HG03575 (cell line): ENCODE results near the gene GEMIN8.

Experiments
- ATAC-seq: cut with Tn5 transposase; IDR thresholded peaks from one replicate; pipeline ENCODE4 v1.9.1; 2021; ENCODE audit not compliant: unreplicated experiment, insufficient number of reproducible peaks, low FRiP score; ENCODE audit errors: extremely low read depth

The GEMIN8 gene

DNA sequence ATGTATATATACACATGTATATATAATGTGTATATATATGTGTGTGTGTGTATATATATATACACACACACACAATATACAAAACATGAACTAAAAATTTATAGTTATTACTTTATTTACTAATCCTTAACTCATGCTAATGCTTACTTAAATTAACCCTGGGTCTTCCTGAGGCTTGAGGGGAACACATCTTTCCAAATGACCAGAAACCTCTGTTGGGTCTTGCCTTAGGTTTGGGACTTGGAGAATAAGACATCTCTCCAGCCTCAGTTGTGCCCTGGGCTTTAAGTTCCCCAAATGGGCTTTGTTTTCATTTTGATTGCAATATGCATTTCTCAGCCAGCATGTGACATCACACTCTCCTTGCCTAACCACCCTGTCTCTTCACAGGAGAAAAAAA, 7.7 kb downstream of the GEMIN8 start:
- no peak for ATAC-seq

DNA sequence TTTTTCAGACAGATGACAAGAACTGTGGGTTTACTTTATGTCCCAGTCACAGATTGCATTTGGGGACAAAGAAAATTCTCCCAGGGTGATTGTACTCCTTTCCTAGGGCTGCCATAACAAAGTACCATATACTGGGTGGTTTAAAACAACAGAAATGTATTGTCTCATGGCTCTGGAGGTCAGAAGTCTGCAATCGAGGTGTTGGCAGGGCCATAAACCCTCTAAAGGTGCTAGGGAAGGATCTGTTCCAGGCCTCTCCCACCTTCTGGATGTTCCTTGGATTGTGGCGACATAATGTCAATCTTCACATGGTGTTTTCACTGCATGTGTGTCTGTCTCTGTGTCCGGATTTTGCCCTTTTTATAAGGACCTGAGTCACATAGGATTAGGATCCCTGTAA, 12.3 kb downstream of the GEMIN8 start:
- no peak for ATAC-seq

DNA sequence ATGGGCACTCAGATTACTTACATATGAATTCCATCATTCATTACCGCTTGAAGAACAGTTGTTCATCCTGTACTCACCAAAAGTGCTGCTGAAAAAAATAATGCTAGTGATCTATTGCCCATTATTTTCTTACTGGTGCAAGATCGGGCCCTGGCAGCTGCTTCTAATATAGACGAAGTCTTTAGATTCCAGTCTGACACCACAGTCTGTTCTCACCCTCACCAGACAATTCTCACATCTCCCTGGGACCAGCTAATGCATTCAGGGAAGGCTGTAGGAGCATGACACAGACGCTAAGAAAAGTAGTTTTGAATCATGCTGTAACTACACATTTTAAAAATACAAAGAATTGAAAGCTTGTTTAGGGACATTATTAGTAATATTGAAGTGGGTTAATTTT, 13.8 kb downstream of the GEMIN8 start:
- no peak for ATAC-seq

DNA sequence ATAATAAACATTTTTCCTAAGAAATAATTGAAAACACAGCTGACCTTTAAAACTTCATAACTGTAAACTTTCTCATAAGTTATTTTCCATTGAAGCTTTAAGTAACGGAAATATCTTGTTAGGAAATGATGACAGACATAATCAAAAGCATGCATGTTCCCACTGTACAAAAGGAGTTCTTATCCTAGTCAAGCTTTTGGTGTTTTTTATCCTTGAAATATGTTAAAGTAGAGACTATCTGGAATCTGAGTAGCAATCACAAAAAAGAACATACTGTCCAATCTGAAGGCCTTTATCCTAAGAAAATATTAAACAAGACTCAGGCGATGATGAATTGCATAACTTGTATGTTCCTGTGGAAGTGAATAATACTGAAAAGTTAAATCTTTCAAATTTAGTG, 14.4 kb downstream of the GEMIN8 start:
- ATAC-seq, result no peak

DNA sequence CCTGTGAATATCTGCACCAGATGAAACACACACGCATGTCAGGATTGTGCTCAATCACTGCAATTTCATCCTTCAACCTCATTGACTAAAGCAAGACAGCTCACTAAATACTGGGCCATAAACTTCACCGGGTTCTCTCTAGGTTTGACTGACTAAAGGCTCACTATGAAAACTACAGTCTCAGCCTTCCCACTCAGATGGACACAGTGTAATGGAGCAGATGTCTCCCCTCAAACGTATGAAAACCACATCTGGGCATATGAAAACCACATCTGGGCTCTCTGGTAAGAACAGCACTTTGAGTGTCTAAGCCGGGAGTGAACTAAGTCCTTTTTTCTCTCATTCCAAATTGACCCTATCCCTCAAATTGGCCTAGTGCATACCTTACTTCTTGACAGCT, 15.2 kb downstream of the GEMIN8 start:
- ATAC-seq, result no peak

DNA sequence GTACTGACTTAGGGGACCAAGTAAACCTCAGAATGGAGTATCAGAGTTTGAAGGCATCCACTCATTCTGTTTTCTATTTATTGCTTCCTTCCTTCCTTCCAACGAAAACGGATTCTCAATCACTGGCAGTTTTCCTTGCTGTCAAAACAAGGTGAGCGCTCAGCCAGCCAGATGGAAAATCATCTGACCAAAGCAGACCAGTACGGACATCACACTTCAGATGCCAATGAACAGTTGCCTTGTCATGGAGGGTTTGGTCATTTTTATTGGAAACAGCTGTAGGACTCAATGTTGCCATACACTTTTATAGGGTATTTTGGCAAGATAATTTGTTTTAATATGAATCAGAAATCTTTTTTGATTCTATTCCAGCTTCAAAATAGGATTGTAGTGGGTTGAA, 16.6 kb downstream of the GEMIN8 start:
- no peak for ATAC-seq

DNA sequence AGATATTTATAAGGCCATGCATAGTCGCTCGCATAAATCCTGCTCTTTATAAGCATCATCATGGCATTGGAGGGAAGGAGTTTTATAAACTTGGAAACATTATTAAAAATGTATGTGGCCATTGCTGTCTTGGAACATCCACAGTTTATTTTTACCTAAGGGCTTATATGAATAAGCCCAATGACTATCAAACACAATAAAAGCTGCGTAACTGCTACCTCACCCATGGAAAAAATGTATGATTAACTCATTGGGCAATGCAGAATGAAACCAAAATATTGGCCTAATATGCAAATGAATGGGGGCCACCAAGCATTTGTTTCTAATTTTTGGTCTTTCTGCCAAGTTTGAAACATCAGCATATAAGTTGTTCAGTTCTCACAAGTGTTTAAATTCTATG, 19.1 kb downstream of the GEMIN8 start:
- no peak for ATAC-seq

DNA sequence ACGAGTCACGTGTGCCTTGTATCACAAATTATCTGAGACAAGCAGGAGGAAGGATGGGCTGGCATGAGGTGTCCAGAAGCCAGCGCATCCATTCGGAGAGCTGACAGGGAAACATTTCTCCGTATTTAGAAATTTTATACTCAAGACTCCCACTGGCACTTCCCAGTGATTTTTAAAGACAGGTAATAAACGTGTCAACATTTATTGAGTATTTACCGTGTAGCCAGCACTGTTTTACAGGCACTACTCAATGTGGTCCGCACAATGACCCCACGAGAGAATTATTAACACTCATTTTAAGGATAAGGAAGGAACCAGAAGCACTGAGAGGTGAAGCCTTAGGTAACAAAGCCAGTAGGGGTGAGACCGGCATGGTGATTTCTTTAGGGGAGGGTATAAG, 23.2 kb downstream of the GEMIN8 start:
- no peak for ATAC-seq

DNA sequence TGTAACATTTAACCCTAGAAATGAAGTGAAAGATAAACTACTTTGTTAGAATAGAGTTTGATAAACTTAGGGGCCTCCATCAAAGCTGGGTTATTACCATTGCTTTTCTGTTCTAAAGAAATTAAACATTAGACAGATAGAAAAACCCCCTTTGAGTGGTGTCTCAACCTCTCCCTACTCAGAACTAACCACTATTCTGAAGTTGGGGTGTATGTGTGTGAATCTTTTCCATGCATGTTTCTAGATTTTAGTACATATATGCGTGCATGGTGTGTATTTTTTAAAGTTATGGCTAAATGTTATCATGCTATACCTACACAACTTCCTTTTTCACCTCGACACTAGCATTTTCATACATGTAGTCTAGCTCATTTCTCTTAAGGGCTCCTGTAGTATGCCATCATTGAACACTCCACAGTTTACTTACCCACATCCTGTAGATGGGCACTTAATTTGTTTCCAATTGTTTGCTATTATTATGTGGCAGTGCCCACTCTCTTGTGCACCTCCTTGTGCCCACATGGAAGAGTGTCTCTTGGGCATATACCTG, 25.7 kb downstream of the GEMIN8 start:
- ATAC-seq, result no peak

DNA sequence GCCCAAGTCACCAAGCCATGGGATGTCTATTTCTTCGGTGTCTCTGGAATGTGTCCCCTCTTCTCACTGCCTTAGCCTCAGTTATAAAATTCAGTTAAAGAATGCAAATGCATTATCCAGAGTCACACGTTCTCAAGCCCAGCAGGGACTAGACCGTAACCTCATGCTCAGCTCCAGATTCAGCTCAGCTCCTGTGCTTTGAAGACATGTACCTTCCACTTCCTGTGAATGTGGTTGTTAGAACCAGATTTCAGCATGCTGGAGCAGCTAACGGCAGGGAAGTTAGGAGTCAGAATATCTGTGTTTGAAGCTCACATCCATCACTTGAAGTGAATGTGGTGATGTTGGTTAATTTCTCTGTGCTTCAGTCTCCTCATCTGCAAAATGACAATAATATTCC, 26.7 kb downstream of the GEMIN8 start:
- no peak for ATAC-seq

DNA sequence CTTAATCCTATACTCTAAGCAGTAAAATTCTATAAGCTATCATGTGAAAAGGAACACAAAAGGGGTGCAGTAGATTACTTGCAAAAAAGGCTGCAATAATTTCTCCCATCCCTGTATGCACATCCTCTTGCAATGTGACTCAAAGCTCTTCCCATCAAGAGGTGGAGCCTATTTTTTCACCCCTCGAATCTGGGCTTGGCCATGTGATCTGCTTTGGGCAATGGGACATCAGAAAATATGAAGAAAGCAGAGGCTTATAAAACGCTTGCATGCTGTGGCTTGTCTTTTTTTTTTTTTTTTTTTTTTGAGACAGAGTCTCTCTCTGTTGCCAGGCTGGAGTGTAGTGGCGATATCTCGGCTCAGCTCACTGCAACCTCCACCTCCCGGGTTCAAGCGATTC, 33.0 kb downstream of the GEMIN8 start:
- ATAC-seq, result no peak

DNA sequence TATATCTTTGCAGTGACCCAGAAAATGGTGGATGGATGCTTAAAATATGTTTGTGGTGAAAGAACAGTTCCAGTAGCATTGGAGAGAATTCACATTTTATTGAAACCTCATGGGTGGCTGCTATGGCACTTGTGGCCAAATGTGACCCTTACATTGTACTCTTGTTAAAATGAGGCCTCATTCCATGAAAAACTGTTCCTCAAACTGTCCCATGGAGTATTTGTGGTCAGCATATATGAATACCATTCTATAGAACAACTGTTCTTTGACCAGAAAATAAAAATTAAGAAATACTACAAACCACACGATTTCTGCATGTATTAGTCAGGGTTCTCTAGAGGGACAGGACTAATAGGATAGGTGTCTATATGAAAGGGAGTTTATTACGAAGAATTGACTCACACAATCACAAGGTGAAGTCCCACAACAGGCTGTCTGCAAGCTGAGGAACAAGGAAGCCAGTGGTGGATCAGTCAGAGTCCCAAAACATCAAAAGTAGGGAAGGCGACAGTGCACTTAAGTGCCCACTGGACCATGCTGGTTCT, 35.1 kb downstream of the GEMIN8 start:
- no peak for ATAC-seq

DNA sequence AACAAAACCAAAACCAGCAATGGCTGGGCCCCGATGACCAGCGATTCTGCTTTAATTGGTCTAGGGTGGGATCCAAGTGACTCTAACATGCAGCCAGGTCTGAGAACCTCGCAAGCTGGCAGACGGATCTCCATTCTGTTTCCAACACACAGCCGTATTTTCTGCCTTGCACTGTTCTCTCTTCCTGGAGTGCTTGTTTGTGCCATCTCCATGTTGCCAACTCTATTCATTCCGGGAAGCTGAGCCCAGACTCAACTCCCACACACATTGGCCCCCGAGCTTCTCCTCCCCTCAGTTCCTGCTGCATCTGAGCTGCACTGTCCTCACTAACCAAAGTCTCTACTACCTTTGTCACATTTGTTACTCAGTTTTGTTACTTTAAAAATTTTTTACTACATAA, 35.6 kb downstream of the GEMIN8 start:
- no peak for ATAC-seq

DNA sequence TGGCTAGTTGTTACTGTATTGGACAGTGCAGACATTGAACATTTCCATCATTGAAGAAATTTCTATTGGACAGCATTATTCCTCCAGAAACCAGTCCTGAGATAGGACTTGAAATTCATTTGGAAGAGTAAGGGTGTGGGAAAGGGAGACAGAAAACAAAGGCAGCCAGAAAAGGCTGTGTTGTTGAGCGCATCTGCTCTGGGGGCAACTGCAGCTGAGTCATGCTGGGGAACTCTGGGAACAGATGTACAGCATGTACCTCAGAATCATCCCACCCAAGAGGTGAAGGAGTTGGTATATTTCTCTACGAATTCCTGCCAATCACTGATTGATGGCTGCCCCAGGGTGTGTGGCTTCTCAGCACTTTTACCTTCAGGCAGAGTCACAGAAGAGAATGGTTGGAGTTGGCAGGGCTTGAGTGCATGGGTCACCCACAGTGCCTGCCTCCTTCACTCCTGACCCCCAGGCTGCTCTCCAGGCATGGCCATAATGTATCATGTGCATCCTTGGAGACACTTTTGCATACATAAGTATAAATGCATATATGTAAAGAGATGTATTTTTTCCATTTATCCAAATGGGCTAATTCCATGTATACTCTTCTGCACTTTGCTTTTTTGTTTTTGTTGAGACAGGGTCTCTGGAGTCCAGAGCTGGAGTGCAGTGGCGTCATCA, 39.4 kb downstream of the GEMIN8 start:
- ATAC-seq, result no peak

DNA sequence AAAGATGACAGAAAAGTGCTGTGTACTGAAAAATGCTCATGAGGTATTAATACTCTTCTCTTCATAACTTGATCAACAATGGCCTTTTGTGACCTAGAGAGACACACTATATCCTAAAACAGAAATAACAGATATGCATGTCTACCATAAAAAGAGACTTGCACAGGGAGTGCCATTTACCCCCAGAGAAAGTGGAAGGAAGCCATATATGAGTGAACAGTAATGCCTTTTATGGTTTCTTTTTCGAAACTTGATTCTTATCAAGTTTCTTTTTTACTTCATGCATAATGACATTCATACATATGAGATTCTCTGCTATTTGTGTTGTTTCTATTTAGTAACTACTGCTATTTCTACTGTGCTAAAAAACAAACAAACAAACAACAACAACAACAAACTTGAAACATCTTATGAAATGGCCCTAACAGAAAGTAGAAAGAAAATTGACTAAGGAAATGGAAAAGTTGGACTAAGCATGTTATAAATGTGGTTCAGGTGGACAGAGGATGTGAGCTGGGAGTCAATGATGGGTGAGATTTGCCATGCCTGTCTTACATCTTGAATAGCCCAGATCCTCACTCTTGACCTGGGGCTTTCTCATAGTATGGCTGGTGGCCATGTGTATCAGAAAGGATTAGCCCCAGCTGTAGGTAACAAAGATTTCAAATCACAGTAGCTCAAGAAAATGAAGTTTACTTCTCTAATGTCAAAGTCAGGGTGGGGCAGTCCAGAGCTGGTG, 43.8 kb downstream of the GEMIN8 start:
- no peak for ATAC-seq

DNA sequence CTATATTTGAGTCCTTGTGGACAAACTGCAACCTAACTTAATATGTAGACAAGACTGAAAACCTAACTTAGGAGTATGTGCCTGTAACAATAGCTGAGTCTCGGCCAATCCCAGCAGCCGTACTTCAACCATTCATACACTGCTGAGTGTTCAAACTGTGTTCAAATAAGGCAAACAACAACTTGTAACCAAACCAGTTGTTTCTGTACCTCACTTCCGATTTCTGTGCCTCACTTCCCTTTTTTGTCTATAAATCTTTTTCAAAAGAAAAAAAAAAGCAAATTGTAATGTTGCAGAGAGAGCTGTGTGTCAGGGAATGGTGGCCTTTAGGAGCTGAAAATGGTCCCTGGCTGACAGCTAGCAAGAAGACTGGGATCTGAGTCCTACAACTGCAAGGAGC, 46.0 kb downstream of the GEMIN8 start:
- ATAC-seq, result no peak

DNA sequence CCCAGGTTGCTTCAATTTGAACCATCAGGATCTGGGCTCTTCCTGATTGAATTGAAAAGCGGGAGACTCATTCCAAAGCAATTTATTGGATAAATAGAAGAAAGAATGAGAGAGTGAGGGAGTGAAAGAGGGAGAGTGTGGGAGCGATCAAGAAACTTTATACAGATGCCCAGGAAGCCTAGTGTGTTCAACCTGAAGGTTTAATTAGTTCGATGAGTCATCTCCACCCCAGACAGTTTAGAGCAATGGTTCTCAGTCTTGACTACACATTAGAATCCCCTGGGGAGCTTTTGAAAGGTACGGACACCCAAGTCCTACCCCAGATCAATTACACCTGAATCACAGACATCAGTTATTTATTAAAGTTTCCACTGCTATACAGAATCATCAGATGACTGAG, 61.5 kb downstream of the GEMIN8 start:
- no peak for ATAC-seq

DNA sequence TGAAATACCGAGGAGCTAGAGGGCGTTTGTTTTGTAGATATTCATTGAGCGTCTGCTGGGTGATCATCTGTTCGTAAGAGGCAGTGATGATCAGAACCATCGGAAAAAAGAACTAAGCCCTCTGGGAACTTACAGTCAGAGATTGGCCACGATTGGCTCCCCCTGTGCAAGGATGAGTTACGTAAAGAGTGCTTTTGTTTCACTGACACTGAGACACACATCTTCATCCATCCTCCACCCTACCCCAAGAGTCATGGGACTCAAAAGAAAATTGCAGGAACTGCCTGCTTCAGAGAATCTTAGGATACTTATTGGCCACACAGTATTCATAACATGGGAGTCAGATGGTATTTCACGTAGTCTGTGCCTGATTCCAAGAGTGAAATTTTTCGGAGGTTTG, 62.1 kb downstream of the GEMIN8 start:
- ATAC-seq, result no peak

DNA sequence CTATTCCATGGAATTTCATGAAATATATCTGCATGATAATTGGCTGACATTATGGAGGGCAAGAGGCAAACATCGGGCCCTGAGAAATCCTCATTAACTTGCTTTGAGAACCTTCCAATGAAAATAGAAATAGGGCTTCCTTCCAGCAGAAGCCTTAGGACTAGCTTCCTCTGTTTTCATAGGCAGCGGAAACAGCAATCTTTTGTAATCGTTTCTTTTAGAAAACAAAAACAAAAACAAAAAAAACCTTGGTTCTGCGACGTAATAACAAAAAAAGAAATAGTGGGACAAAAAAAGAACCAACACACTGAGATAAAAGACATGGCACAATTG, 62.9 kb downstream of the GEMIN8 start:
- no peak for ATAC-seq

DNA sequence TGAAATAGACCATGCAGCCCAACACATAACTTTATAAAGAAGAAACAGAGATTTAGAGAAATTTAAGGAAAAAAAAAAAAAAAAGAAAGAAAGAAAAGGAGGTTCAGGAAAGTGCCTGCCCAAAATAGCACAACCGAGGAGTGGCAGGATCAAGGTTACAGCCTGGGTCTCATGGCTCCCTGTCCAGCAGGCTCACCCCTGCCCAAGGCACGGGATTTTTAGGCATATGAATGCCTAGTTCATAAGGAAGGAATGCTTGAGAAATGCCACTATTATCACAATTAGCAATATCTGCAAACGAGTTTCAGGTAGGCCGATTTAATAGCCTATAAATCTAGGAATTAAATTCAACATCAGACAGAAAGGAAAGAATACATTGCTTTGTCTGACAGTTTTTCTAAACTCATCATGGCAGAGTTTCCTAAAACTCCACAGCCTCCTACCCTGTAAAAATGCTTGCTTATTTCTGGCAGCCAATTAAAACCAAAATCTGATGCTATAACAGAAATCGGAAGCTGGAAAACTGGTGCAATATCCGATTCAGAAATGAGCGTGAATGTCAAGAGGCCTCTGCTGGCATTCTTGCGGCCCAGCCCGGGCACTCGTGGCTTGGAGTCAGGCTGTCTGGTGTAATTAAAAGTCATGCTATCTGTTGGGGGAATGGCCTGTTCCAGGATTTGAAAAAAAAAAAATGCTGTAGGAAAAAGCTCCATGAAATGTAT, 63.5 kb downstream of the GEMIN8 start:
- no peak for ATAC-seq
